ENCODE data around the gene TFB1M.

TFB1M gene

DNA sequence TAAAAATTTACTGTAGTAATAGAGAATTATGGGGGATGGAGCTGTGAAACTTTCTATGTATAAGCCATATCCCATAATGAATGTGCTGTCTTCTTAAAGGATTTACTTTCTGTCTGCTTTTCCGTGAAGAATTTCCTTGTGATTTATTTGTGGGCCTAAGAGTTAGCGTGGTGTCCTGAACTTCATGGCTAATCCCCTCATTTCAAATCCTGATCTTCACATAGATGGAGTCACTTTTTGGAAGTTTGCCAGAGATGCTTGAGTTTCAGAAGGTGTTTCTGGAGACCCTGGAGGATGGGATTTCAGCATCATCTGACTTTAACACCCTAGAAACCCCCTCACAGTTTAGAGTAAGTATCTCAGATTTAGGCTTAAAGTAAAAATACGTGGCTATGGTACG lies 69.8 kb downstream of the TFB1M start:
- no peak overlapping the region for H3K4me3 ChIP-seq (replicated peaks; ENCODE audit: low read depth, low read length)
- DNase-seq (ENCODE audit: extremely low read depth, low read depth) = no peak
- TF ChIP-seq, protein P1, sequence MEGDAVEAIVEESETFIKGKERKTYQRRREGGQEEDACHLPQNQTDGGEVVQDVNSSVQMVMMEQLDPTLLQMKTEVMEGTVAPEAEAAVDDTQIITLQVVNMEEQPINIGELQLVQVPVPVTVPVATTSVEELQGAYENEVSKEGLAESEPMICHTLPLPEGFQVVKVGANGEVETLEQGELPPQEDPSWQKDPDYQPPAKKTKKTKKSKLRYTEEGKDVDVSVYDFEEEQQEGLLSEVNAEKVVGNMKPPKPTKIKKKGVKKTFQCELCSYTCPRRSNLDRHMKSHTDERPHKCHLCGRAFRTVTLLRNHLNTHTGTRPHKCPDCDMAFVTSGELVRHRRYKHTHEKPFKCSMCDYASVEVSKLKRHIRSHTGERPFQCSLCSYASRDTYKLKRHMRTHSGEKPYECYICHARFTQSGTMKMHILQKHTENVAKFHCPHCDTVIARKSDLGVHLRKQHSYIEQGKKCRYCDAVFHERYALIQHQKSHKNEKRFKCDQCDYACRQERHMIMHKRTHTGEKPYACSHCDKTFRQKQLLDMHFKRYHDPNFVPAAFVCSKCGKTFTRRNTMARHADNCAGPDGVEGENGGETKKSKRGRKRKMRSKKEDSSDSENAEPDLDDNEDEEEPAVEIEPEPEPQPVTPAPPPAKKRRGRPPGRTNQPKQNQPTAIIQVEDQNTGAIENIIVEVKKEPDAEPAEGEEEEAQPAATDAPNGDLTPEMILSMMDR (IDR thresholded peaks at IDR 0.05; ENCODE audit: low read depth, low read length, missing control alignments) = no peak

DNA sequence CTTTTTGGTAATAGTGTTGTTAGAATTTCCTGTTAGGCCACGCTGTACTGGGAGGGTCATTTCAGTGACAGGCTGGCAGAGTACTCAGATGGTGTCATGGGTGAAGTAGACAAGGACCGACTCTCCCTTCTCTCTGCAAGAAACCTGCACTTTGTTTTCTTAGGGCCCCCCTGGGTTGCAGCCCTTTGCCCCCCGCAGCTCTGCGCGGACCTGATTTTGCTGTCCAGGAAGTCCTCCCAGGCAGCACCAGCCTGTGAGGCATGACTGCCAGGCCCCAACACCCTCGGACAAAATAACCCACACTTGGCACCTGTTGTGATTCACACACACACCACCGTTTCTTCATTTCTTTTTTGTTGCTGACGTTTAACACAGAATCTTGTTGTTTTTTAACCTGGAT lies 72.3 kb downstream of the TFB1M start:
- TF ChIP-seq, protein P1 (IDR thresholded peaks at IDR 0.05; ENCODE audit: low read depth, low read length, missing control alignments) = no peak
- no peak for DNase-seq (ENCODE audit: extremely low read depth, low read depth)
- no peak overlapping the region for H3K4me3 ChIP-seq (replicated peaks; ENCODE audit: low read depth, low read length)

DNA sequence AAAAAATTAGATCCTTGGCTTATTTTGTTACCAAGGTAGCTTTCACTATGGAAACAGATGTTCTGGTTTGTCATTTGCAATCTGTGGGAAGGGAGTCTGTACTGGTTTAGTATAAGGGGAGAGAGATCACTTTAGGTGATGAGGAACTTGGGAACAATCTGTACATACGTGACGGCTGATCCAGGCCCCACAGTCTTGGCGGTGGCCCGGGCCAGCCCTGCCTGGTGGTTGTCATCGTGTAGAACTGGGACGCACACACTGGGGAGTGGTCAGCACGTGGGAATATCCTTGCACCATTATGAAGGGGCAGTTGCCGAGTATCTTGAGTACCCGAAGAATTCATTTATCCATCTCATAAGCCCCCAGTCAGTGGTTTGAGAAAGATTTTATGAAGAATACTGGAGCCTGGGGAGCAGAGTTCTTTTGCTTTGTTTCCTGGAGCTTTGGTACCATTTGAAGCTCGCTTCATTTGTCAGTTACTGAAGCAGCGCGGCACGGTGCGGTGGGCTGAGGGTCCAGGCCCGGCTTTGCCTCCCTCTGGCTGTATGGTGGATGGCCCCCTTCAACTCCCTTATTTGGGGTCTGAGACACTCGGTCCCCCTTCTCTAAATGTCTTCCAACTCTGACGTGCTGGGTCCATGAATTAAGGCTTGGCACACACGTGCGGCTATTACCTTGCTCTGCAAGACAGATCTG lies 73.2 kb downstream of the TFB1M start:
- no peak for DNase-seq (ENCODE audit: extremely low read depth, low read depth)
- TF ChIP-seq, protein P1 (IDR thresholded peaks at IDR 0.05; ENCODE audit: low read depth, low read length, missing control alignments) = no peak
- no peak overlapping the region for H3K4me3 ChIP-seq (replicated peaks; ENCODE audit: low read depth, low read length)

DNA sequence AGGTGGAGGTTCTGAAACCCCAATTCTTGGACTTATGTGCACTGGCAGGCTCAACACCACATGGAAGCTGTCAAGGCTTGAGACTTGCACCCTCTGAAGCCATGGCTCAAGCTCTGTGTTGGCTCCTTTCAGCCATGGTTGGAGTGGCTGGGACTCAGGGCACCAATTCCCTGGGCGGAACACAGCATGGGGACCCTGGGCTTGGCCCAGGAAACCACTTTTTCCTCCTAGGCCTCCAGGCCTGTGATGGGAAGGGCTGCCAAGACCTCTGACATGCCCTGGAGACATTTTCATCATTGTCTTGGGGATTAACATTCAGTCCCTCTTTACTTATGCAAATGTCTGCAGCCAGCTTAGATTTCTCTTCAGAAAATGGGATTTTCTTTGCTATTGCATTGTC lies 76.7 kb downstream of the TFB1M start:
- no peak overlapping the region for H3K4me3 ChIP-seq (replicated peaks; ENCODE audit: low read depth, low read length)
- TF ChIP-seq, protein P1 (IDR thresholded peaks at IDR 0.05; ENCODE audit: low read depth, low read length, missing control alignments) = no peak
- DNase-seq (ENCODE audit: extremely low read depth, low read depth) = no peak

DNA sequence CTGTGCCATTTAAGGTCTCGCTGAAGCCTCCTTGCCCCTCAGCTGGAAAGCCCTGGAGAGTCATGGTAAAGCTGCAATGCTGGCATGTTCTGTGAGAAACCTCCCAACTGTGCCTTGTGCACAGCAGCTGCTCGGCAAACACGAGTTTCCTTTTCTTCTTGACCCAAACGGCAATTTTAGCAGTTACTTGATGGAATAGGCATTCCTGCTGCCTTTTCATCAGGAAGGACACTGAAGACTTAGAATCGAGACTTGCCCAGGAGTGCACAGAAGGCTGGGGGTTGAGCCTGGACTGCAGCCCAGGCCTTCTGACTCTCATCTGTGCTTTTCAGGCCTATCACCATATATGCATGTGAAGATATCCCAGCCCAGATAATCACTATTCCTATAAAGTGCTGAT lies 79.2 kb downstream of the TFB1M start:
- DNase-seq (ENCODE audit: extremely low read depth, low read depth) = no peak
- TF ChIP-seq, protein P1 (IDR thresholded peaks at IDR 0.05; ENCODE audit: low read depth, low read length, missing control alignments) = no peak
- no peak overlapping the region for H3K4me3 ChIP-seq (replicated peaks; ENCODE audit: low read depth, low read length)

DNA sequence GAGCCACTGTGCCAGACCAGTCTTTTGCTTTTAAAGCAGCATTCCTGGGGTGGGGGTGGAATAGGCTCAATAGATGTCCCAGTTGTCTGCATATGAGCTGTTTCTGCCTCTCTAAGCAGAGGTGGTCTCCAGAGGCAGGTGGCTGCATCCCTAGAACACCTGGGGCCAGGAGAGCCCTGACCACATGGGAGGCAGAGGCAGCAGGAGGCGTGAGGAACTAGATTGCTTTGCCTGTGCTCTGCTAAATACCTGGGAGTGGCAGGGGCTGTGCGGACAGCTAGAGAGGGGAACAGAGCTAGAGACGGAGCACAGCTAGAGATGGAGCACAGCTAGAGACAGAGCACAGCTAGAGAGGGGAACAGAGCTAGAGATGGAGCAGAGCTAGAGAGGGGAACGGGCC lies 79.6 kb downstream of the TFB1M start:
- no peak overlapping the region for H3K4me3 ChIP-seq (replicated peaks; ENCODE audit: low read depth, low read length)
- TF ChIP-seq, protein P1 (IDR thresholded peaks at IDR 0.05; ENCODE audit: low read depth, low read length, missing control alignments) = no peak
- DNase-seq (ENCODE audit: extremely low read depth, low read depth) = no peak

DNA sequence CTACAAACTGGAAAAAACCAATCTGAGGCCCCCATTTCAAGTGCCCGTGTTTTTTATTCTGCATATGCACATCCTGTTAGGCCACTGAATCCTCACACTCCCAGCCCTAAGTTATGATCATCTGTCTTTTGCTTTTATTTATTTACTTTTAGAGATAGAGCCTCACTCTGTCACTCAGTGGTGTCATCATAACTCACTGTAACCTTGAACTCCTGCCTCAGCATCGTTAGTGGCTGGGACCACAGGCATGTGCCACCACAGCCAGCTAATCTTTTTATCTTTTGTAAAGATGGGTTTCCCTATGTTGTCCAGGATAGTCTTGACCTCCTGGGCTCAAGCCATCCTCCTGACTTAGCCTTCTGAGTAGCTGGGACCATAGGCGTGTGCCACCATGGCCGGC lies 80.1 kb downstream of the TFB1M start:
- H3K4me3 ChIP-seq (replicated peaks; ENCODE audit: low read depth, low read length) = no peak overlapping the region
- TF ChIP-seq, protein P1 (IDR thresholded peaks at IDR 0.05; ENCODE audit: low read depth, low read length, missing control alignments) = no peak
- no peak for DNase-seq (ENCODE audit: extremely low read depth, low read depth)

Data from HFF-Myc (cell line).